H1 (cell line): ENCODE data around the gene SLC6A3. TPM values are rescaled to one million over a fixed set of nuclear protein-coding genes. Genes with fewer than 3 reads are reported as not detected.

ENCODE experiments used
- CTCF ChIA-PET: fragments of 300-600 bp; sonication (Branson Sonifier 250); formaldehyde crosslinking; loops from one replicate; lab custom pipeline; 2021; ENCODE audit not compliant: partially characterized antibody; lab: Charles Lee
- POLR2A ChIA-PET: fragments of 300-600 bp; sonication (Branson Sonifier 250); formaldehyde crosslinking; loops from one replicate; lab custom pipeline; 2021; ENCODE audit warnings: inconsistent platforms; ENCODE audit not compliant: partially characterized antibody; lab: Charles Lee
- DNase-seq, 2 experiments: peaks; one replicate each; pipeline versions ENCODE4 v3.0.0 to v3.0.0-alpha.2; 2010 to 2022; ENCODE audit warnings: low spot score in 2 of 2, low read depth in 1 of 2, mixed read lengths in 1 of 2
- FAIRE-seq: peaks from 2 replicates; lab custom pipeline; 2011; peaks lifted over from hg19 to GRCh38; lab: Jason Lieb, UNC
- H2AFZ ChIP-seq: 2 replicates; pipeline ENCODE4 v1.8.1; 2012; ENCODE audit warnings: low read length, inconsistent platforms
- H2AK5ac ChIP-seq: 2 replicates; pipeline ENCODE4 v1.6.1; 2013; ENCODE audit warnings: low read depth, low read length
- H2BK120ac ChIP-seq: replicated peaks from 2 replicates; pipeline ENCODE3; 2013; ENCODE audit warnings: low read depth, low read length, inconsistent platforms
- H2BK12ac ChIP-seq: 2 replicates; pipeline ENCODE4 v1.6.1; 2013; ENCODE audit warnings: low read depth, low read length
- H2BK15ac ChIP-seq: 2 replicates; pipeline ENCODE4 v1.6.1; 2013; ENCODE audit warnings: low read length
- H2BK20ac ChIP-seq: 2 replicates; pipeline ENCODE4 v1.6.1; 2013; ENCODE audit warnings: low read length
- H2BK5ac ChIP-seq: 2 replicates; pipeline ENCODE4 v1.6.1; 2013; ENCODE audit warnings: low read depth, low read length
- H3K14ac ChIP-seq: 2 replicates; pipeline ENCODE4 v1.6.1; 2013; ENCODE audit warnings: inconsistent platforms; ENCODE audit not compliant: insufficient read length
- H3K18ac ChIP-seq: 2 replicates; pipeline ENCODE4 v1.6.1; 2013; ENCODE audit warnings: low read length; ENCODE audit errors: extremely low read depth
- H3K23ac ChIP-seq: 2 replicates; pipeline ENCODE4 v1.6.1; 2013; ENCODE audit warnings: inconsistent platforms; ENCODE audit not compliant: insufficient read length
- H3K23me2 ChIP-seq: 2 replicates; pipeline ENCODE4 v1.6.1; 2013; ENCODE audit warnings: low read depth, low read length
- H3K27ac ChIP-seq: 2 replicates; pipeline ENCODE4 v1.6.1; 2011; ENCODE audit warnings: low read depth, low read length, inconsistent platforms
- H3K27me3 ChIP-seq, 4 experiments: replicated peaks in 1 of 4; 1 replicate in 1 of 4; 2 replicates in 3 of 4; pipeline versions ENCODE4 v1.6.1 to v1.8.1; 2011 to 2013; ENCODE audit warnings: low read length in 3 of 4, mild to moderate bottlenecking in 3 of 4, inconsistent platforms in 2 of 4, mixed read lengths in 2 of 4, moderate library complexity in 1 of 4; ENCODE audit not compliant: control insufficient read depth in 3 of 4, insufficient read depth in 3 of 4; ENCODE audit errors: extremely low read depth in 1 of 4
- H3K36me3 ChIP-seq, 4 experiments: 2 replicates each; pipeline versions ENCODE4 v1.6.1 to v1.8.1; 2011 to 2013; ENCODE audit warnings: mild to moderate bottlenecking in 4 of 4, low read length in 3 of 4, moderate library complexity in 2 of 4, control low read depth in 1 of 4, inconsistent platforms in 1 of 4; ENCODE audit not compliant: insufficient read depth in 4 of 4, control insufficient read depth in 2 of 4
- H3K4ac ChIP-seq: replicated peaks from 2 replicates; pipeline ENCODE3; 2013; ENCODE audit warnings: low read length, low read depth, mixed read lengths, inconsistent platforms; ENCODE audit not compliant: insufficient read length
- H3K4me1 ChIP-seq, 4 experiments: replicated peaks in 1 of 4; 1 replicate in 1 of 4; 2 replicates in 3 of 4; pipeline versions ENCODE4 v1.6.1 to v1.8.1; 2011 to 2013; ENCODE audit warnings: low read length in 3 of 4, inconsistent platforms in 2 of 4, mixed read lengths in 1 of 4; ENCODE audit not compliant: insufficient read depth in 4 of 4, control insufficient read depth in 3 of 4
- H3K4me2 ChIP-seq, 2 experiments: 2 replicates each; pipeline versions ENCODE4 v1.6.1 to v1.8.1; 2011 to 2013; ENCODE audit warnings: low read depth in 2 of 2, low read length in 2 of 2, control low read depth in 1 of 2, inconsistent platforms in 1 of 2, mild to moderate bottlenecking in 1 of 2; ENCODE audit not compliant: insufficient read depth in 1 of 2
- H3K4me3 ChIP-seq, 4 experiments: fragments of 200-600, 300-600 bp in 1 of 4; sonication (generic), shearing (Covaris generic), sonication (Bioruptor Twin) in 1 of 4; 2 replicates each; pipeline versions ENCODE4 v1.5.1 to v1.8.1; 2011 to 2016; ENCODE audit warnings: low read length in 4 of 4, low read depth in 3 of 4, control low read depth in 2 of 4, inconsistent platforms in 2 of 4, mild to moderate bottlenecking in 2 of 4, mixed read lengths in 1 of 4, moderate library complexity in 1 of 4; ENCODE audit not compliant: insufficient read depth in 2 of 4; ENCODE audit errors: extremely low read depth in 1 of 4
- H3K56ac ChIP-seq: replicated peaks from 2 replicates; pipeline ENCODE3; 2013; ENCODE audit warnings: low read depth, mild to moderate bottlenecking, mixed read lengths, low read length, inconsistent platforms; ENCODE audit not compliant: insufficient read length
- H3K79me1 ChIP-seq: 2 replicates; pipeline ENCODE4 v1.6.1; 2013; ENCODE audit warnings: low read depth, low read length, control low read depth
- H3K79me2 ChIP-seq, 2 experiments: 2 replicates each; pipeline versions ENCODE4 v1.6.1 to v1.8.1; 2012 to 2013; ENCODE audit warnings: low read length in 2 of 2, mild to moderate bottlenecking in 2 of 2, inconsistent platforms in 1 of 2; ENCODE audit not compliant: insufficient read depth in 2 of 2, control insufficient read depth in 1 of 2
- H3K9ac ChIP-seq, 4 experiments: replicated peaks in 1 of 4; 1 replicate in 1 of 4; 2 replicates in 3 of 4; pipeline versions ENCODE4 v1.6.1 to v1.8.1; 2011 to 2013; ENCODE audit warnings: low read depth in 3 of 4, low read length in 3 of 4, control low read depth in 2 of 4, mild to moderate bottlenecking in 2 of 4, moderate library complexity in 2 of 4, inconsistent platforms in 1 of 4; ENCODE audit errors: extremely low read depth in 1 of 4
- H3K9me3 ChIP-seq, 2 experiments: 2 replicates each; pipeline versions ENCODE4 v1.6.1 to v1.8.1; 2012 to 2013; ENCODE audit warnings: mild to moderate bottlenecking in 2 of 2, moderate library complexity in 2 of 2, control low read depth in 1 of 2, inconsistent platforms in 1 of 2, low read depth in 1 of 2, low read length in 1 of 2, mixed read lengths in 1 of 2; ENCODE audit not compliant: insufficient read depth in 2 of 2
- H4K20me1 ChIP-seq, 2 experiments: replicated peaks in 1 of 2; 2 replicates each; pipeline versions ENCODE3 to v1.8.1; 2011 to 2013; ENCODE audit warnings: inconsistent platforms in 2 of 2, low read length in 2 of 2, mild to moderate bottlenecking in 1 of 2; ENCODE audit not compliant: insufficient read depth in 2 of 2, control insufficient read depth in 1 of 2
- H4K5ac ChIP-seq: 2 replicates; pipeline ENCODE4 v1.6.1; 2013; ENCODE audit warnings: low read length, low read depth, mixed read lengths, inconsistent platforms; ENCODE audit not compliant: insufficient read length
- H4K8ac ChIP-seq: 2 replicates; pipeline ENCODE4 v1.8.0; 2013; ENCODE audit warnings: mild to moderate bottlenecking, moderate library complexity, low read length, inconsistent platforms; ENCODE audit not compliant: insufficient read depth; ENCODE audit errors: extremely low read depth
- H4K91ac ChIP-seq: replicated peaks from 2 replicates; pipeline ENCODE3; 2013; ENCODE audit warnings: low read length, mixed read lengths, inconsistent platforms; ENCODE audit not compliant: insufficient read length
- ASH2L ChIP-seq: fragments of 200-600, 300-600 bp; sonication (generic); IDR thresholded peaks from one replicate; pipeline ENCODE4 v1.7.1; 2017; ENCODE audit warnings: low read length
- BCL11A ChIP-seq, 2 experiments: IDR thresholded peaks; one replicate each; pipeline ENCODE4 v1.6.1; 2011; ENCODE audit warnings: low read depth in 2 of 2, low read length in 2 of 2, mild to moderate bottlenecking in 2 of 2
- BRCA1 ChIP-seq: IDR thresholded peaks from 2 replicates; pipeline ENCODE4 v1.6.1; 2012; ENCODE audit warnings: low read depth, low read length, improper control_type of control experiment
- CHD1 ChIP-seq: IDR thresholded peaks from 2 replicates; pipeline ENCODE4 v1.6.1; 2012; ENCODE audit warnings: low read depth, low read length, improper control_type of control experiment
- CTBP2 ChIP-seq: IDR thresholded peaks from 2 replicates; pipeline ENCODE4 v1.7.0; 2011; ENCODE audit warnings: borderline replicate concordance, mild to moderate bottlenecking, moderate library complexity, mixed read lengths, low read length; ENCODE audit not compliant: insufficient read depth, insufficient read length
- JUND ChIP-seq: IDR thresholded peaks from 2 replicates; pipeline ENCODE4 v1.6.1; 2011; ENCODE audit warnings: mild to moderate bottlenecking, improper control_type of control experiment, low read length
- NANOG ChIP-seq: IDR thresholded peaks from 2 replicates; pipeline ENCODE4 v1.6.1; 2011; ENCODE audit warnings: low read length, low read depth, mild to moderate bottlenecking, inconsistent platforms; ENCODE audit not compliant: insufficient read depth, poor library complexity, severe bottlenecking
- SIN3A ChIP-seq, 2 experiments: IDR thresholded peaks in 1 of 2; conservative IDR thresholded peaks in 1 of 2; 2 replicates each; pipeline ENCODE4 v1.6.1; 2011 to 2012; ENCODE audit warnings: low read length in 2 of 2, improper control_type of control experiment in 1 of 2, low read depth in 1 of 2, mild to moderate bottlenecking in 1 of 2
- SP2 ChIP-seq: IDR thresholded peaks from 2 replicates; pipeline ENCODE4 v1.6.1; 2012; ENCODE audit warnings: mild to moderate bottlenecking, low read length, inconsistent platforms
- TCF12 ChIP-seq: IDR thresholded peaks from 2 replicates; pipeline ENCODE4 v1.6.1; 2011; ENCODE audit warnings: low read depth, mild to moderate bottlenecking, low read length
- WGBS, 2 experiments: shearing (Covaris generic) in 1 of 2; methylation state at CpG; one replicate each; pipeline versions ENCODE4 v1.1.6 to v1.1.7; 2013 to 2015; ENCODE audit warnings: low lambda C conversion rate in 2 of 2, mixed read lengths in 2 of 2, inconsistent platforms in 1 of 2, low coverage in 1 of 2, missing lambda C conversion rate in 1 of 2; ENCODE audit not compliant: insufficient replicate concordance in 2 of 2, insufficient coverage in 1 of 2, insufficient read length in 1 of 2; ENCODE audit errors: extremely low coverage in 1 of 2, missing lambda C conversion rate in 1 of 2; 5-methylcytosine and 5-hydroxymethylcytosine counted together
- polyA plus RNA-seq, 7 experiments: library from polyadenylated mRNA; depleted of rRNA in 3 of 7; stranded (reverse) in 5 of 7; unstranded in 2 of 7; fragments of >200 nt in 5 of 7; fragments of 200-250 nt in 2 of 7; gene quantifications; 1 replicate in 5 of 7; 2 replicates in 1 of 7; 4 replicates in 1 of 7; pipeline versions ENCODE4 v1.2.1 to v1.2.3, GENCODE V29; 2011 to 2013; ENCODE audit warnings: missing spikeins in 2 of 7, mixed read lengths in 2 of 7
- total RNA-seq: library from RNA; stranded (reverse); fragmentation: NEBNext Ultra II Directional; extraction: Animal tissue kit (Norgen Biotek cat#: 25700); gene quantifications from 2 replicates; pipeline ENCODE4 v1.2.1, GENCODE V29; 2021
- TF ChIP-seq, protein P1 (sequence below): IDR thresholded peaks from 2 replicates; pipeline ENCODE4 v1.6.1; 2012; ENCODE audit warnings: low read length, inconsistent platforms

SLC6A3 gene
- total and polyA plus RNA-seq, 2 of the 8 experiments (the other 6 are each of a cell fraction or from before 2014, with no cell fraction given): 0.48 to 0.91 TPM

DNA sequence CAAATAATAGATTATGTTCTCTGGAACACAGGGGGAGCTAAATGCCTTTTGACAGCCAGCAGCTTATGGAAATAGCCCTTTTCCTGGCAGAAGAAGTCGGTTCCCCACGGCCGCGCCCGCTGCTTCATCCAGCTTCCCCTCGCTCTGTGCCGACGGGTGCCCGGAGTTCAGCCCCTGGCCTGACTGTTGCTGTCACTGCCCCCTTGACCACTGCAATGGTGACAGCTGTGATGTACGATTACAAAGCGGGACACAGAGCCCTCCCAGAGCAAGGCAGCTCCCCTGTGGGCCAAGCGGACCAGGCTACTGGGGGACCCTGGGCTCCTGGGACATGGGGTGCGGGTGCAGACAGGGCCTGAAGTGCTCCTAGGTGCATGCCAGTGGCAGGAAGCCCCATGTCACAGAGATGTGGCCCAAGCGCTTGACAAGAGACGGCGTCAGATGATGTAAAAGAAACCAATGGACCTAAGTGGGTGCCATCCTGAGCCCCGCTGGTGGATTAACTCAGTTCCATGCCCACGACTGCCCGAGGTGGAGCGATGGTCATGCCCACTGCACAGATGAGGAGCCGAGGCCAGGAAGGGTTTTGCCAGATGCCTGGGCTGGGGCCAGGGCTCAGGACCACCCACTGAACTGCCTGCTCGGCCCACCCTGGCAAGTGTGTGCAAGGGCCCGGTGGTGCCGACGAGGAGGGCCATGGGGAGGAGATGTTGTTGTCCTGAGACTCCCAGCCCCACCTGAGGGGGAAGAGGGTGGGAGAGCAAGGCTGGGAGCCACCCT lies 87.1 kb downstream of the SLC6A3 start:
- Histone ChIP-seq H3K9ac (no peak overlapping the region), H2BK15ac (no peak overlapping the region), H3K23me2 (no peaks in the 10 kb centered on the region), H2AK5ac (no peak overlapping the region), H2BK20ac (no peak overlapping the region), H3K9me3 (no peaks in the 10 kb centered on the region), H3K56ac (no peak overlapping the region), H3K4me2 (no peak overlapping the region), H4K5ac (no peak overlapping the region), H3K4ac (no peak overlapping the region), H2BK120ac (no peak overlapping the region), H3K4me1 (peaks cover 0 to 5% (median under 1%) of the 10 kb centered on the region in 4 experiments; a peak in 3 of 7 replicates), H3K36me3 (no peaks in the 10 kb centered on the region), H2BK5ac (no peak overlapping the region), H3K79me2 (no peaks in the 10 kb centered on the region), H3K79me1 (no peaks in the 10 kb centered on the region), H3K27me3 (no peaks in the 10 kb centered on the region), H3K27ac (no peak overlapping the region), H3K18ac (no peak overlapping the region), H4K91ac (no peak overlapping the region), H4K8ac (no peak overlapping the region), H3K4me3 (no peak overlapping the region), H2AFZ (no peak overlapping the region), H2BK12ac (no peak overlapping the region), H3K23ac (no peak overlapping the region), H3K14ac (no peak overlapping the region), H4K20me1 (no peaks in the 10 kb centered on the region)
- POLR2A ChIA-PET: interaction anchor here (0.8 kb wide), 1 partner anchor 12 kb away, joined by 3 read pairs; no protein-coding TSS in a partner anchor
- FAIRE-seq (no peak), DNase-seq (no peak)
- CTCF ChIA-PET: interaction anchor here (0.6 to 1.1 kb wide), 3 partner anchors 9 to 287 kb away, joined by 3 to 4 read pairs (median 3); no protein-coding TSS in a partner anchor
- WGBS, 2 experiments: 95% methylated on average over 24 of the region's 25 CpGs; no CpG with 5 or more reads in 1 of the 2 experiments
- TF ChIP-seq SP2: no peak
- TF ChIP-seq TCF12: no peak
- no peak for TF ChIP-seq NANOG
- TF ChIP-seq JUND: no peak
- TF ChIP-seq BRCA1: no peak
- TF ChIP-seq BCL11A (IDR thresholded peaks at IDR 0.05; ENCODE audit: low read depth in 2 of 2, low read length in 2 of 2): no peak
- no peak for TF ChIP-seq CTBP2
- TF ChIP-seq, protein P1, sequence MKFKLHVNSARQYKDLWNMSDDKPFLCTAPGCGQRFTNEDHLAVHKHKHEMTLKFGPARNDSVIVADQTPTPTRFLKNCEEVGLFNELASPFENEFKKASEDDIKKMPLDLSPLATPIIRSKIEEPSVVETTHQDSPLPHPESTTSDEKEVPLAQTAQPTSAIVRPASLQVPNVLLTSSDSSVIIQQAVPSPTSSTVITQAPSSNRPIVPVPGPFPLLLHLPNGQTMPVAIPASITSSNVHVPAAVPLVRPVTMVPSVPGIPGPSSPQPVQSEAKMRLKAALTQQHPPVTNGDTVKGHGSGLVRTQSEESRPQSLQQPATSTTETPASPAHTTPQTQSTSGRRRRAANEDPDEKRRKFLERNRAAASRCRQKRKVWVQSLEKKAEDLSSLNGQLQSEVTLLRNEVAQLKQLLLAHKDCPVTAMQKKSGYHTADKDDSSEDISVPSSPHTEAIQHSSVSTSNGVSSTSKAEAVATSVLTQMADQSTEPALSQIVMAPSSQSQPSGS: no peak
- no peak for TF ChIP-seq ASH2L
- no peak for TF ChIP-seq CHD1
- no peak for TF ChIP-seq SIN3A (conservative IDR thresholded peaks at IDR 0.05 in 1 of 2, IDR thresholded peaks at IDR 0.05 in 1 of 2; ENCODE audit: low read depth in 1 of 2, low read length in 2 of 2)
